ENCODE data around the gene MKI67.

DNA sequence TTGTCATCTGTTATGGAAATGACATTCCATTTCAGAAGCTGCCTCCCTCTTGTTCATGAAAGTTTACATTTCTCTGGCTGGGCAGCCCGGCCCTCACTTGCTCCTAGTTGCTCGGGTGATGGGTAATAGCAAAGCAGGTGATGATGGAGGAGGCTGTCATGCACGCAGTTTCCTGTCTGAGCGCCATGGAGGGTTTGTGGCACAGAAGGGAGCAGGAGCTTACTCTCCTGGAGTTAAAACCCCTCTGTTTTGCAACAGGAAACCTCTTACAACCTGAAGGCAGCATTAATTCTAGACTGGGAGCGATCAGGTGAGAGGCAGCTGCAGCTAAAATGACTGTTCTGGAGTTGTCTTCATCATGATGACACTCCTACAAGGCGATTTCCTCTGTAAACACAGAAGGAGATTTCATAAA, 34.1 kb upstream of the MKI67 start:
- TF ChIP-seq, protein P1, sequence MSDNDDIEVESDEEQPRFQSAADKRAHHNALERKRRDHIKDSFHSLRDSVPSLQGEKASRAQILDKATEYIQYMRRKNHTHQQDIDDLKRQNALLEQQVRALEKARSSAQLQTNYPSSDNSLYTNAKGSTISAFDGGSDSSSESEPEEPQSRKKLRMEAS (IDR thresholded peaks at IDR 0.05; ENCODE audit: low read depth, low read length) = no peak
- TF ChIP-seq POLR2A (IDR thresholded peaks at IDR 0.05; ENCODE audit: extremely low read depth, insufficient read length) = no peak
- TF ChIP-seq, protein P2, sequence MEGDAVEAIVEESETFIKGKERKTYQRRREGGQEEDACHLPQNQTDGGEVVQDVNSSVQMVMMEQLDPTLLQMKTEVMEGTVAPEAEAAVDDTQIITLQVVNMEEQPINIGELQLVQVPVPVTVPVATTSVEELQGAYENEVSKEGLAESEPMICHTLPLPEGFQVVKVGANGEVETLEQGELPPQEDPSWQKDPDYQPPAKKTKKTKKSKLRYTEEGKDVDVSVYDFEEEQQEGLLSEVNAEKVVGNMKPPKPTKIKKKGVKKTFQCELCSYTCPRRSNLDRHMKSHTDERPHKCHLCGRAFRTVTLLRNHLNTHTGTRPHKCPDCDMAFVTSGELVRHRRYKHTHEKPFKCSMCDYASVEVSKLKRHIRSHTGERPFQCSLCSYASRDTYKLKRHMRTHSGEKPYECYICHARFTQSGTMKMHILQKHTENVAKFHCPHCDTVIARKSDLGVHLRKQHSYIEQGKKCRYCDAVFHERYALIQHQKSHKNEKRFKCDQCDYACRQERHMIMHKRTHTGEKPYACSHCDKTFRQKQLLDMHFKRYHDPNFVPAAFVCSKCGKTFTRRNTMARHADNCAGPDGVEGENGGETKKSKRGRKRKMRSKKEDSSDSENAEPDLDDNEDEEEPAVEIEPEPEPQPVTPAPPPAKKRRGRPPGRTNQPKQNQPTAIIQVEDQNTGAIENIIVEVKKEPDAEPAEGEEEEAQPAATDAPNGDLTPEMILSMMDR (IDR thresholded peaks at IDR 0.05; ENCODE audit: low read depth, low read length) = no peak
